Measurements from ENCODE around the gene SYF2.

Gene SYF2

DNA sequence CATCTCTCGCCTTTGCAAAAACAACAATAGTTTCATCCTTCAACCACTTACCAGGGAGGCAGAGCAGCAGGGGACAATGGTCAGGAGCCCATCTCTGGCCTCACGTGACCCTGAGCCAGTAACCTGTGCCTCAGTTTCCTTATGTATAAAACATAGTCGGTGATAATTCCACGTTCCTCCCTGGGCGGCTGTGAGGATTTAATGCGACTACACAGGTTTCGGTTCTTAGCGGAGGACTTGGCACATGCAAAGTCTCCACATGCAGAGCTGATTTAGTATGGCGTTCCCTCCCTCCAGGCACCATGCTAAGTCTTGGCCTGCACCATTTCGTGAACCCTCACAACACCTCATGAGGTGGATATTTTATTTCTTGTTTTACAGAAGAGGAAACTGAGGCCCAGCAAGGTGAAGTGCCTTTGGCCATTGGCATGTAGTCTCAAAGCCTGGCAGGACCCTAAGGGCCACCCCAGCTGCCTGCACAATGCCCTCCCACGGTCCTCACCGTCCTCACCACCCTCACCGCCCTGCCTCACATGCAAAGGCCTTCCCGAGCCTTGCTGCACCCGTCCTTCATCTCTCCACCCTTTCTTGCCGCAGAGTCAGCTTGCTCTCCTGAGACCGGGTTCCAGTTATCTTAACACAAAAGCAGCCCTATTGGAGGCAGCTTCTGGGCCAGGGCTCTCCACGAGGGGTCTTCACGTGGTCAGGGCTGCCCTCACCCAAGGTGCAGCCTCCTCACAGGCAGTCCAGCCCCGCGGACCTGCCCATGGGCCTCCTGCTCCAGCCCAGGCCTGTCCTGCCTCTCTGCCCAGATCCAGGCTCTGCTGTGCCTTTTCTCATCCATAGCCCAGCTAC, 48.9 kb downstream of the SYF2 start:
- DNase-seq: no peak

DNA sequence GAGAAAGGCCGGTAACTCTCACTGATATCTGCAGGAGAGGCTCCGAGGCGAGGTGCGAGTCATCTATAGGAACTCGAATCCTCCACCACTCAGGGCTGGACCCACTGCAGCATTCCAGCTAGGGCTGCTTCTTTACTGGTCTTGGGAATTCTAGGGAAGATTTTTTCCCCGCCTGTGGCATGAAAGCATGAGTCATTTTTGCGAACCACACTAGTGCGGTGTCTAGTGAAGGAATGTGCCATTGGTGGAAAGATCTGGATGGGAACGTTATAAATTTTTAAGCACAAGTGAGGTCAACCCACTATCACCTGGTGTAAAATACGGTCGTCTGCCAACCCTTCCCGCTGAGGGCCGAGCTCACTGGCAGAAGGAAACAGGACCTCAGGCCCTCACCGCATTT, 49.7 kb downstream of the SYF2 start:
- no peak for DNase-seq

DNA sequence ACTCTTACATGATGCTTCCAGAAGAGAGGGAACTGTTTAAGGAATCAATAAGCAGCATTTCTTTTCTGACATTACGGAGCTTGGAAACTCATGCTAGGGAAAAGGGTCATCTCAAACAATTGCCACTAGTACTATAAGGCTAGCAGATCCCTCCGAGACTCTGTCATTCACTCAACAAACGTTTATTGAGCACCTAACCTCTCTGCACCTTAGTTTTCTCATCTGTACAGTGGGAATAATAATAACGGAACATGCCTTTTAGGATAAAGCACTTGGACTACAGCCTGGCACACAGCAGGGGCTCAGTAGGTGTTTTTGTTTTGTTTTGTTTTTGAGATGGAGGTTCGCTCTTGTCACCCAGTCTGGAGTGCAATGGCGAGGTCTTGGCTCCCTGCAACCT, 51.3 kb downstream of the SYF2 start:
- no peak for DNase-seq

DNA sequence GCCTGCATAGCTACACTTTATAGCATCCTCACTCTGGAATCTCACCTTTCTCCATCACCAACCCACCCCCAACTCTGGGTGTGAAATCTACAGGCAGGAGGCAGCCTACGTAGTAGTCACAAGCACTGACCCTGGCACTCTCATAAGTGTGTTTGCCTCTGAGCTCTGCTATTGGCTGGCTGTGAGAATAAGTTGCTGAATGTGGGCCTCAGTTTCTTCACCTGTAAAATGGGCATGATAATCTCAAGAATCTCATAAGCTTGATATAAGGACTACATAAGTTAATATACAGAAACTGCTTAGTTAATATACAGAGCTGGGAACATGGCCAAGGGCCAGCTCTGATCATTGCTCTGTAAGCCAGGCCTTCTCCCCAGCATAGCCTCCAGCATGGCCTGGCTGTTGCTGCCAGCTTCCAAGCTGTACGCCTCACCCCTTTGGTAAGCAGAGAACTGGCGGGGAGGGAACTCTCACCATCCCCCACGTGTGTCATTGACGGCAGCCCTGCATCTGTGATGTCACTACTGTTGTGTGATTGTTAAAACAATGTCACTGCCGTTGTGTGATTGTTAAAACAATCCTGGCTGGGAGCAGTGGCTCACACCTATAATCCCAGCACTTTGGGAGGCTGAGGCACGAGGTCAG, 53.3 kb downstream of the SYF2 start:
- DNase-seq: no peak

DNA sequence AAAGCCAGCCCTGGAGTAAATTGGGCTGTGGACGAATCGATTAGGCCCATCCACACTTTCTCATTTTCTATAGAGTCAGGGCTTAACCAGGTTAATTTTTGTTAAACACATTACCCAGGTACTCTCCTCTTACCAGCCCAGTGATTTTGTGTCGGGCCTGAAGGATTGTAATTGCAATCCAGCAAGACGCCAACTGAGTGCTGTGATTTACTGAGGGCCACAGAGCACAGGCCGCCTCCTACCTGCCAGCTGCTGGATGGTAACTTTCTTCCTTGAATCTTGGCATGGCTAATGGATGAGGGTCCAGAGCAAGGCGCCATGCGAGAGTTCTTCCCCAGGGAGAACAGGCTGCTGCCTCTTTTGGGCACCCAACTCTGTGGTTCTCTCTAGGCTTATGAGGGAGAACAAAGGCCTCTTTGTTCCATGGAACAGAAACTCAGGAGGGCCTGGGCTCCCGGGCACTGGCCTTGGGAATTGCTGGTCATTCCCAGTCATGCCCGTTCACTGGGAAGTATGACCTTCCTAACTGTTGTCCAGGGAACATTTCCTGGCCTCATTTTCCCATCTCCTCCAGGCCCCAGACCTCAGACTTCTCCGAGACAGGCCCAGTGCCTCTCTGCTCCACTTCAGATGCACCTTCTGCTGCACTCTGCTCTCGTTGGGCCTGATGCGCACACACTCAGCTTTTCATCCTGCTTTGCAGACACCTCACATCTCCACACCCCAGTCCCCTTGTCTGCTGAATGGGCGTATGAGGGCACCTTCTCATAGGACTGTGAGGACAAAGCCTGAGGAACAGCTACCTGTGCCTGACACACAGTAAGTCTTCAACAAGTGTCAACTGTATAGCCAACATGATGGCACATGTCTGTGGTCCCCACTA, 57.3 kb downstream of the SYF2 start:
- no peak for DNase-seq

DNA sequence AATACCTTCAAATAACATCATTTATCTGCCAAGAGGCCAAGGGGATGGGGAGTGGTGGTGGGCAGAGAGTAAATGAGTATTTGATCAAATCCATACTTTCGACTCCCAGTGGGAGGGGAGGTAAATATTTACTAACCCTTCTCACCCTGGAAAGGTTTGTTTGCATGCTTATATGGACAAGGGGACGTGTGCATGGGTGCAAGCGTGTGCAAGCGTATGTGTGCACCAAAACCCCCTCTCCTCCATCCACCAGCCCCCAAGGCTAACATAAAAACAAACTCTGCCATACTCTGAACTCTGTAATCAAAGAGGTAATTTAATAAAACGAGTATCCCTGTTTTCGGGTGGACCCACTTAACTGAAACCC, 58.0 kb downstream of the SYF2 start:
- no peak for DNase-seq

DNA sequence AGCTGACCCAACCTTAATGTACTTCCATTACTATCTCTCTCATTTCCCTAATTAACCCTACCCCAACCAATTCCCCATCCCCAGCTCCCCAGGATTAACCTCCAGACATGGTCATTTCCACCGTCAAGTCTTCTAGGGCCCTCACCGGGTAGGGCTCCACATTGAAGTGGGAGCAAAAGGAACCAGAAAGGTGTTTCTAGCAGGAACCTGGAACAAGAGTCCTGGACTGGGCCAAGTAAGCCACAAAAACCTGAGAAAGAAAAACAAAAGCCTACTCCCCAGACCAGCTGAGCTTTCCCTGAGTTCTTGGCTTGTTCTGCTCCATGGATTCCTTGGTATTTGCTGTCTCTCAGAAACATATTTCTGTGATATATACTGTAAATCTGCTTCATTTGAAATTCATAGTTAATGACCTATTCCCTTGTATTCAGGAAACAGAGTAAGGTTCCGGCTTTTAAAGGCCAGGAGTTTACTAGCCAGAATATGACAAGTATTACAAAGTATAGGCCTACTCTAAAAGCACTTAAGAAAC, 58.4 kb downstream of the SYF2 start:
- no peak for DNase-seq
